NCI-H2171 treated with DMSO at 0.1 percent for 48 hours (cell line): Measurements from ENCODE around the gene ZNF319.
A peak's percentile ranks its signal among the peaks of the same experiment; 100 is the strongest.
"Not testable (repeated sequence)": the region's sequence is repeated elsewhere in the genome, so short reads cannot be mapped to it uniquely, and the experiment has no call there.

Source experiments
- DNase-seq: peaks from one replicate; lab custom pipeline; 2025; lab: John Stamatoyannopoulos, UW

The ZNF319 gene

DNA sequence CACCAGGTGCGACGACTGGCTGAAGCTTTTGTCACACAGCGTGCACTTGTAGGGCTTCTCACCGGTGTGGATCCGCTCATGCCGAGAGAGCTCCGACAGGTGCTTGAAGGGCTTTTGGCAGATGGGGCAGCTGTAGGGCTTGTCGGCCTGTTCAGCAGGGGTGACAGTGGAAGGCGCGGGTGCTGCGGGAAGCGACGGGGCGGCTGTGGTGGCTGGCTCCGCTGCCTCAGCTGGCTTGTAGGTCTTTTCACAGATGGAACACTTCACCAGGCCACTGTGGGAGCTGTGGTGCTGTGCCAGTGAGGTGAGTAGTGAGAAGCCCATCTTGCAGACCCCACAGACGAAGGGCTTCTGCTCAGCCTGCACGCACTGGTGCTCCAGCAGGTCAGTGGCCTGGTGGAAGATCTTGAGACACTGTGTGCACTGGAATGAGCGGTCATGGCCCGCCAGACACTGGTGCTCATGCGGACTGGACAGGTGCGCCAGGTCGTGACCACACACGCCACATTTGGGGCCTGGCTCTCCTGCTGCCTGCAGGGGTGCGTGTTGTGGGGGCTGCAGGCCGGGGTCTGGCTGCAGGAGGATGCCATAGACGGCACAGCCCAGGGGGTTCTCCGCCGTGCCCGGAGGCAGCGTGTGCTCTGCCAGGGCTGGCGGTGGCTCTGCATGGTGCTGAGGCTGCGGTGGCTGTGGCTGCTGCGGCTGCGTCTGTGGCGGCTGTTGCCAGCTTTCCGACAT lies 2.8 kb downstream of the ZNF319 start:
- no peak for DNase-seq

DNA sequence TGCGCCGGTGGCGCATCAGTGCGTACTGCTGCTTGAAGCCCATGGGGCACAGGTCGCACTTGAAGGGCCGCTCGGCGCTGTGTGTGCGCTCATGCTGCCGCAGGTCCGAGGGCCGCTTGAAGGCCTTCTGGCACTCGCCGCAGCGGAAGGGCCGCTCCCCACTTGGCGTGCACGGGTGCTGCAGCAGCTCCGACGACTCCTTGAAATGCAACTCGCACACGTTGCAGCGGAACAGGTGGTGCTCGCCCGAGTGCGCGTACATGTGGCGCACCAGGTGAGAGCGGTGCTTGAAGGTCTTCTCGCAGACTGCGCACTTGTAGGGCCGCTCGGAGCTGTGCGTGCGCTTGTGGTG lies 3.3 kb downstream of the ZNF319 start:
- no peak for DNase-seq

DNA sequence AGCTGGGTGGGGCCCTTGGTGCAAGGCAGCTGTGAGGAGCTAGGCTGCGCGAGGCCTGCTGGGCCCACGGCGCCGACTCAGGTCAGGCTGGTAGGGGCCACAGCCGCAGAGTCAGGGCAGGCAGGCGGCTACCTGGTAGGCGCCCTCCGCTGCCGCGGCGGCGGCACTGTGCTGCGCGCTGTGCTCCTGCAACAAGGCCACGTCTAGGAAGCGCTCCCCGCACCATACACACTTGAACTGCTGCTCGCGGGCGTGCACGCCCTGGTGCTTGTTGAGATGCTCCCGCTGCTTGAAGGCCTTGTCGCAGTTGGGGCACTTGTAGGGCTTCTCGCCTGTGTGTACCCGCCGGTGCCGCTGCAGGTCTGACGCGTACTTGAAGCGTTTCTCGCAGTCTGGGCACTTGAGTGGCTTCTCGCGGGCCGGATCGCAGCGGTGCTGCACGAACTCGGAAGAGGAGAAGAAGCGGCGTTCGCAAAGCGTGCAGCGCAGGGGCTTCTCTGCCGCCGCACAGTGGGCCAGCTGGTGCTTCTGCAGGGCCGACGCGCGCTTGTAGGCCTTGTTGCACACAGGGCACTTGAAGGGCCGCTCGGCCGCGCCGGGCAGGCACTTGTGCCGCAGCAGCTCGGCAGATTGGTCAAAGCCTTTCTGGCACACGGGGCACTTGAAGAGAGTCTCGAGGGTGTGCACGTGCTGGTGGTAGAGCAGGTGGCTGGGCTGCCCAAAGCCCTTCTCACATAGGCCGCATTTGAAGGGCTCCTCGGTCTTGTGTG lies 3.9 kb downstream of the ZNF319 start:
- DNase-seq = no peak

DNA sequence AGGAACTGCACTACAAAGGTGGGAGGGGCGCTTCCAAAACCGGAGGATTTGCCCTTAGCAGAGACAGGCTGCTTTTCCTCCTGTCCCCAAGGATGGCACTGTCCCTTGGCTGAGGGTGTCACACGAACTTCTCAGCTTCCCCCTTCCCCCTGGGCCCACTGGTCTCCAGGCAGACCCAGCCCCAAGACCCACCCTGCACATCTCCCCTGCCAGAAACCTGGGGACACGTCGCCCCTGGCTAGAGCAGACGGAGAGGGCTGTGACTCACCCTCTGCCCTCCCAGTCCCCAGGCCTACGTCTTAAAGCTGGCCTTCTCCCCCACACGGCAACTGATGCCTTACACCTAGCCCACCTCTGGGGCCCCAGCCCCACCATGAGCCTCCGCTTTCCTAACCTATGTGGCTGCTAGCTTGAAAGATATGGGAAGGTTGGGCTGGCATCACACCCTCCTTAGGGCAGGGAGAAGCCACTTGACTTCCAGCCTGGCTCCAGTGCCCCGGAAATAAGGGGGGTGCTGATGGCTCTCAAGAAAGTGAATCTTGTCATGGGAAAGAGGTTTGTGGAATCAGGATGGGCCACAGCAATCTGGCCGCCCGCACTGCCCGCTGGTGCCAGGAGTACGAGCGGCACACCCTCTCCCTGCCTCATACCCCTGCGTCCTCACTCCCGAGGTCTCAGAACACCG lies 4.6 kb downstream of the ZNF319 start:
- no peak for DNase-seq

DNA sequence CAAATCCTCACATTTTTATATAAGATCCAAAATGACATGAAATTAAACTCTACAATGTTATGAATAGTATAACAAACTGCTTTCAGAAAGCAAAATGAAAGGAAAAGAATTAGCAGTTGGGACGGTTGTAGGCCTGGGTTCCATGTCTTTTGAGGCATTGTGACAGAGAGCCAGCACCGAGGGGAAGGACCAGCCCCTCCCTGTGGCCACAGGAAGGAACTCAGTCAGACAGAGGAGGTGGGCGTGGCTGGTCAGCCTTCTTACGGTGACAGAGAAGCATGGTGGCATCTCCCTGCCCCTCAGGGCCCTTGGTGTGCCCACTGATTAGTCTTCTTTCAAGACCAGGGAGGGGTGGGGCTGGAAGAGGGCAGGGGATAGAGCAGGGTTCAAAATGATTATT lies 5.7 kb downstream of the ZNF319 start:
- no peak for DNase-seq

DNA sequence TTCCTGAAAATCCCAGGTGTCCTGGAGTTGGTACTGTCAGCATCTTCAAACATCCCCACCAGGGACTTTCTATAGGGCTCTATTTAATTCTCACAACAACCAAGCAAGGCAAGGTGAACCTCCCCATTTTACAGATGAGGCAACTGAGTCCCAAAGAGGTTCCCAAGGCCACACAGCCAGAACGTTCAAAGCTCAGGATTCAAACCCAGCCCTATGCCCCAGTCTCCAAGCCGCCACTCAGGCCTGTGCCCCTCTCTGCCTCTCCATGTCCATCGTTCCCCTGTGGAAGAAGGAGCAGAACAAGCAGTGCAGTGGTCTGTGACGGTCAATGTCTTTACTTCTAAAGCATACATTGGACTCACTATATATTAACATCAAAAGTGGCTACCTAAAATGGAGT lies 6.1 kb downstream of the ZNF319 start:
- DNase-seq = no peak

DNA sequence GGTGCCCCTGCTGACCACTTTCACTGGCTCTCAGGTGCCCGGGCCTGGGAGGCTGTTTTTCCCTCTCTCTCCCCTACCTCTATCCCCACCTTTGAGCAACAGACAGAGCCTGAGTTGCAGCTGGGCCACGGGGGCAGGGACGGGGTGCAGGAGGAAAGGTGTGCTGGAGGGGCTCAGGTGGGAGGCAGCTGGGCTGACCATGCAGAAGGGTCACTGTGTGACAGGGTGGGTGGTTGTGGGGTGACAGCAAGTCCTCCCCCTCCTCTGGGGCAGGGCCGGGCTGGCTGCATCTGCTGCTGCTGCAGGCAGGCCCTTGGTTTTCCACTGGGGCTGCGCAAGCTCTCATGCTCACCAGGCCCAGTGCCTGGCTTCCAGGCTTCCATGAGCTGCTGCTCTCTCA lies 6.6 kb downstream of the ZNF319 start:
- no peak for DNase-seq

DNA sequence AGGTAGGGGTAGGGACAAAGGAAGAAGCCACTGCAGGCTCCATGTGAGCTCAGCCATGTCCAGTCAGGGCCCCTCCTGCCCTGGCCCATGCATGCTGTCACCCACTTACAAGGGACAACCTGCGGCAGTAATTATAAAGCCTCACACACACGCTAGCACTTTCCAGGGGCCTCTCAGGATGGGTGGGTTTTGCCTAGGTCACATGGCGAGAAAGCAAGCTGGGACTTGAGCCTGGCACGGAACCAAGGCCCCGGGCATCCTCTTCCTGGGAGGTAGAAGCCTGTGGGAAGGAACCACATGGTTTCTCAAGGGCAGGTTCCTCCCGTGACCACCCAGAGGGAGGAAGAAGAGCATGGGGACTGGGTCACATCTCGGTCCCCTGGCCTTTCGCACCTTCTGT lies 7.0 kb downstream of the ZNF319 start:
- peak; percentile 72 for DNase-seq

DNA sequence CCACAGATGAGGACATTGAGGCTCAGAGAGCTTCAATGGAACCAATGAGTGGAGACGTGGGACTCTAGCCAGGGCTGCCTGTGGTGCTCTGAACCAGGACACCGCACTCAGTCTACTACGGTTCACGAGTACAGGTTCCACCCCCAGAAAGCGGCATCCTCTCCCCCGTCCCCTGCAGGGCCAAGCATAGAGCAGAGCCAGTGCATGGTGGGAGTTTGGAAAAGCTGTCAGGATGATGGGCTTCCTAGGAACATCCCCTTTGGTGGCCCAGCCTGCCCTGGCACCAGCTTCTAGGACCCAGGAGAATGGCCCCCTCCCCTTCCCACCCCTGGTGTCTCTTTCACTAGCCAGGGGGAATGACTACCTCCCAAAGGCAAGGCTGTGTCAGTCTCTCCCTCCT lies 8.4 kb downstream of the ZNF319 start:
- DNase-seq = no peak

DNA sequence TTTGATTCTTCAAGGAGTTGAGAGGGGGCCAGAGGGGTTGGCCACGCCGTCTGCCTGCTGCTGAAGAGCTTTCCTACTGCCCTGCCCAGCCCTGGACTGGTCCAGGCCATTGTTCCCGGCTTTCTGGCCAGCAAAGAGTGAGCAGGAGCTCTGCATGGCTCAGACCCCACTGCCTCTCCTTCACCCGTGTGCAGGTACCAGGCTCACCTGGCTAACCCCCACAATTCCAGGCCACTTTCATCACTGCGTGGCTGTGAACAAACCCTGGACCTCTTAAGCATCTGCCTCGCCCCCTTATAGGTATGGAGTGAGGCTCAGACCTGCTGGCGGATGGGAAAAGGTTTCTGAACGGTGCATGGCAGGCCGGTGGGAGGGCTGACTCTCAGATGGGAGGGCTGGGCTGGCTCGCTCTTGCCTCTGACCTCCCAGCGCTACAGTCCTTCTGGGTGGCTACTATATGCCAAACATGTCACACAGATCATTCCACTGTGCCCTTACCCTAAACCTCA lies 8.9 kb downstream of the ZNF319 start:
- DNase-seq = no peak

DNA sequence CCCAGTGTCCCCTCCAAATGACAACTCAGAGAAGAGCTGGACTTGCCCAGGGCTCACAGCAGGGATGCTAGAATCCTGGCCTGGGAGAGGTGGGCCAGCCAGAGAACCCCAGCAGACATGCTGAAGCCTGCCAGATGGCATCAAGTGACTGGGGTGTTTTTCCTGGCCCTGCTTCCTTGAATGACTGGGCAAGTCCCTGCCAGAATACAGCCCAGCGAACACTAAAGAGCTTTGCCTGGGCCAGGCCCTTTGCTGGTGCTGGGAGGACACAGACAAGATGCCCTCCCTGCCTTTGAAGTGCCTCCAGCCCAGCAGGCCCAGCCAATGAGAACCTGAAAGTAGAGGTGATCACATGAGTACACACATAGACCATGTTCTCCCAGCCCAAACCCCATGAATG lies 11.5 kb downstream of the ZNF319 start:
- peak; percentile 66 for DNase-seq

DNA sequence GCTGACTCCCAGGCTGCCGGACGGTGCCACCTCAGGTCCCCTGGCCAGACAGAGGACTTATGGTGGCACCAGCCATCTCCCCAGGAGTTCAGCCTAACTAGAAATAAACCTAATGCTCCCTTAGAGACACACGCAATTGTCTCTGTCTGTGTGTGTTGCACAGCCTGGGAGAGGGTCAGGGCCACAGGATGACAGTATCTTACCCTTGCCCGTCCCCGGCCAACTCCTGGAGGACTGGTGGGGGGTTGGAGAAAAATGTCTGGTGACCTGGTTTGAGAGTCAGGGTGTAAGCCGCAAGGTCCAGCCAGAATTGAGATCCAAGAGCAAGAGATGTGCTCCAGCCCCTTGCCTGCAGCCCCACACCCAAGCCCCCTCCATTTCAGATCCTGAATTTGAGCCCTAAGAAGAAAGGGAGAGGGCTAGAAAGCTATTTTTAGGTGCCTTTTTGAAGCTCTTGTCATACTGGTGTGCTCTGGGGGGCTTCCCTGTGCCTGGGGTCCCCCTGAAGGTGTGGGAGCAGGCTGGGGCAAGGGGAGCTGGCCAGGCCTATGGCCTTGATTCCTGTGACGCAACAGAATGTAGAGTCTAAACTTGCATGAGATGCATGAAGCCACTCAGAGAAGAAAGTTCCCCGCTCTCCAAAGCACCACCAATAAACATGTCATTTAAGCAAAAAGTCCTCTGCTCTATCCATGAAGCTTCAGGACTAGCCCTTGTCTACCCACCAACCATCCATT lies 12.9 kb downstream of the ZNF319 start:
- no peak for DNase-seq

DNA sequence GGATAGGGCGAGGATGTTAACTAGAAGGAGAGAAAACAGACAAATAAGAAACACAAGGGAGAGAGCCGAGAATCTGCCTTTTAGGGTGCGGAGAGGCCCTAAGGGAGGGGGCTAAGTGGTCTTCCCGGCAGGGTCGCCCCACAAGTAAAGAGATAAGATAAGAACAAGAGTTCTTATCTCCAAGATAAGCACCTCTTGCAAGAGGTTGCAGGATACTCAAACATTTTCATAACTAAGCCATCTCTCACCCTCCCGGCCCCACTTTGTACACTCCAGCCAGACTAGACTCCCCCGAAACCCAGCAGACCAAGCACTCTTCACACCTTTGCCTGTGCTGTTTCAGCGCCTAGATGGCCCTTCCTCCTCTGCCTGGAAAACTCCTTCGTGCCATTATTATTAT lies 14.3 kb downstream of the ZNF319 start:
- no peak for DNase-seq

DNA sequence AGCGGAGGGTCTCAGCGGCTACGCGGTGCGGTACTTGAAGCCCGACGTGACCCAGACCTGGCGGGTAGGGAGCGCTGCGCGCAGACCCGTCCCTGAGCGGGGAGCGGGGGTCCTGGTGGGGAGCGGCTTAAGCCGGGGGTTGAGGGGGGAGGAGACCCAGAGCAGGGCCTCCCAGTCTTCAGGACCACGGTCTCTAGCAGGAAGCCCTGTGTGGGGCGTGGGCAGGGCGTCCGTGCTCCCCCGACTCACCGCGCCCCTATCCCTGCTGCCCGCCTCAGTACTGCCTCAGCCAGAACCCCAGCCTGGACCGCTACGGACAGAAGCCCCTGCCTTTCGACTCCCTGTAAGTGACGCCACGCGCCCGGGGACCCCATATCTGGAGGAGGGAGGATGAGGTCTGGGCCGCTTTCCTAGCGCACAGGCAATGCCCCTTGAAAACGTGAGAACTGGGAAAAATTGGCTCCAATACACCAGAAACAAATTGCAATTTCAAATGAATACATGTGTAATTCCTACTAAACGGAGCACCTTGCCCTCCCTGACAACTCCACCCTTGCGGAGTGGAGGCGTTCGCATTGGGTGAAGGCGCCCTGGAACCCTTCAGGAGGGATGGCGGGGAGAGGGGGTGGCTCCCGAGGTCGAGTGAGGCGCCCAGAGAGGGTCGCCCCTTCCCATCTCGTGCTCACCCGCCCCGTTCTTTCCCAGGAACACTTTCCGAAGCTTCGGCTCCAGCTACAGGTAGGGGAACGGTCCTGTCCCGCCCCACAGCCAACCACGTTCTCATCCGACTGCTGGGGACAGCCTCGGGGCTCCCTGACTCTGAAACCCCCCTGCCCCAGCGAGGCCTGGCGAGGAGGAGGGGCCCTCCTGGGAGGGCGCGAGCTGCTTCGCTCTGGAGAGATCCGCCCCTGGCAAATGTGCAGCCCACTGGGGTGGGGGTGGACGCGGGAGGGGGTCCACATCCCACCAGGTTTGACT lies 15.0 kb downstream of the ZNF319 start:
- no peak for DNase-seq

DNA sequence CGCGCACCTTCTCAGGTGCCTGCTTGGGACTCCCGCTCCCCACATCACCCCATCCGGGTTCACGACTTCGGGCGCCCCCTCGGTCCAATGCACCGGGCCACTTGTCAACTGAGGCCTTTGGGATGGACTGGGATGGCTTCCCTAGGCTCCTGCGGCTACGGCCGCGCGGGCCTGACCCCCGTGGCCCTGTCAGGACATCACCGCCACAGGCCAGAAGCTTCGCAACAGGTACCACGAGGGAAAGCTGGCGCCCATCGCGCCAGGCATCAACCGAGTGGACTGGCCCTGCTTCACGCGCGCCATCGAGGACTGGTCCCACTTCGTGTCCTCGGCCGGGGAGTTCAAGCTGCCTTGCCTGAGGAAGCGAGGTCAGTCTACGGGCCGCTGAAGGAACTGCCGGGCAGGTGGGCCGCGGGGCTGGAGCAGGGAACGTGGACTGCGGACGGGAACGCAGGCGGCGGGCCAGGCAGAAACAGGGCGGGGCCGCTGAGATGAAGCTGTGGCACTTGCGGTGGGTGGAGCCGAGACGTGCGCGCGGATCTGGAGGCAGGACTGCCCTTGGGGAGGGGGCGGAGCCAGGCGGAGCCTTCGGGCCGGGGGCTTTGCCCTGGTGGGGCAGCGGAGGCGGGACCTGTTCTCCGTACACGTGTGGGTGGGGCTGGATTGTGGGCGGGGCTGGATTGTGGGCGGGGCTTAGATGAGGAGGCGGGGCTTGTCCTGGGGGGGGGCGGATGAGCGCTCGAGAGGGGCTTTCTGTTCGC lies 15.8 kb downstream of the ZNF319 start:
- no peak for DNase-seq

DNA sequence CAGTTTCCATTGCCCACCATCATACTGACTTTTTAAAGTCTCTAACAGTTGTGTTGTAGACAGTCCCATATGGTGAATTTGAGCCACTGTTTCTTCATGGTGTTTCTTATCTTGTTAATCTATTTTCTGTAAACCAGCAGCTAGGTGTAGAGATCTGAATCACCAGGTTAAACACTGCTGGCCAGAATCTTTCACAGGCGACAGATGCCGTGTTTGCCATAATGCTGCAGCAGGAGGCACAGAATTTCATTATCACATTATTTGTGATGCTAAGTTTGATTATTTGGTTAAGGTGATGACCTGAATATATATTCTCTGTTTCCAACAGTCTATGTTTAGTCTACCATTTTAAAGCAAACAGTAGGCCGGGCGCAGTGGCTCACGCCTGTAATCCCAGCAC lies 18.1 kb downstream of the ZNF319 start:
- DNase-seq = no peak

DNA sequence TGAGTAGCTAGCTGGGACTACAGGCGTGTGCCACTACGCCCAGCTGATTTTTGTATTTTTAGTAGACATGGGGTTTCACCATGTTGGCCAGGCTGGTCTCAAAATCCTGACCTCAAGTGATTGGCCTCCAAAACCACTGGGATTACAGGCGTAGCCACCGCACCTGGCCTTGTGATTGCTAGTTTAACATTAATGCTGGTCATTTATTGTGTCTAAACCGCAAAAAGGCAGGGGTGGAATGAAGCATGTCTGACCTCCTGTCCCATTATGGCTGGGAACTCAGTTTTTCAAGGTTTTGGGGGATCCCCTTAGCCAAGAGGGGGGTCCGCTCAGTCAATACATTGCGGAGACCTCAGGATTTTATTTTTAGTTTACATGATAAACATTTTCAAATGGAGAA lies 18.8 kb downstream of the ZNF319 start:
- DNase-seq = no peak

DNA sequence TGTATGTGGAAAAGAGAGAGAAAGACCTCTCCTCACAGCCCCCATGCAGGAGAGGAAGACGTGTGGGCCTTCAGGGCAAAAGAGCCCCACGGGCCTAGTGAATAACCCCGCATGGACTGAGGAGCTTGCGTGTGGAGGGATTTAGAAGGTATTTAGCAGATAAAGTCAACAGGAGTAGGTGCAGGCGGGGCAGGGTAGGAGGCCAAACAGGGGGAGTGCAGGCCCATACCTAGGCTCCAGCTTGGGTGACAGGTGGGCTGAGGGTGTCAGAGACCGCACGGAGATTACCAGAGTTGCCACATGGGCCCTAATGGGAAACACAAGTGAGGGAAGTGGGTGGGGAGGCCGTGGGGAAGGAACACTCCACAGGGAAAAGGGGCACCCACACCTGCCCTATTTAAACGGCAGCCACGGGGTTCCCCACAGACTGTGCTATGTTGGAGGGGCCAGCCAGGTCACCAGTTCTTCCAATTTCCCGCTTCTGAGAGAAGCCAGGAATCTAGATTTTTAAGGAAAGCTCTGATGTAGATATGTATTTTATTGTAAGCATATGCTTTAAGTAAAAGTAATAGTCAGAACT lies 21.4 kb downstream of the ZNF319 start:
- DNase-seq = no peak

DNA sequence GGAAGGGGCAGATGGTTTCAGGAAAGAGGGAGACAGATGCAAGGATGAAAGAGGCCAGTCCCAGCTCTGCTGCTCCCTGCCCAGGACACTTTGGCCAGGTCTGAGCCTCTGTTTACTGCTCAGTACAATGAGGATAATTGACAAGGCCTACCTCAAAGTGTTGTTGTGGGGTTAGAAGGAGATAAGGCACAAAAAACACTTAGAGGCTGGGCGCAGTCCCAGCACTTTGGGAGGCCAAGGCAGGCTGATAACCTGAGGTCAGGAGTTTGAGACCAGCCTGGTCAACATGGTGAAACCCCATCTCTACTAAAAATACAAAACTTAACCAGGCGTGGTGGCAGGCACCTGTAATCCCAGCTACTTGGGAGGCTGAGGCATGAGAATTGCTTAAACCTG lies 22.4 kb downstream of the ZNF319 start:
- not testable (repeated sequence) for DNase-seq
